Measurements from ENCODE around the gene VCAN.

Gene VCAN

GRCh38 chr5:83494087-83494620 lies 22.6 kb downstream of the VCAN start:
- no peak for DNase-seq (ENCODE audit: low read depth in 3 of 3, low spot score in 1 of 3)

- DNase-seq (ENCODE audit: low read depth in 3 of 3, low spot score in 1 of 3): no peak
Observed at GRCh38 chr5:83494666-83495065, 23.1 kb downstream of the VCAN start.

- DNase-seq (ENCODE audit: low read depth in 3 of 3, low spot score in 1 of 3): no peak
Observed at GRCh38 chr5:83496626-83497025, 25.1 kb downstream of the VCAN start.

- DNase-seq (ENCODE audit: low read depth in 3 of 3, low spot score in 1 of 3): no peak
Observed at GRCh38 chr5:83498585-83498984, 27.0 kb downstream of the VCAN start.

GRCh38 chr5:83503662-83504061 lies 32.1 kb downstream of the VCAN start:
- no peak for DNase-seq (ENCODE audit: low read depth in 3 of 3, low spot score in 1 of 3)

GRCh38 chr5:83507431-83507830 lies 35.9 kb downstream of the VCAN start:
- no peak for DNase-seq (ENCODE audit: low read depth in 3 of 3, low spot score in 1 of 3)

- DNase-seq (ENCODE audit: low read depth in 3 of 3, low spot score in 1 of 3): no peak
Observed at GRCh38 chr5:83509540-83509939, 38.0 kb downstream of the VCAN start.

GRCh38 chr5:83510260-83510659 lies 38.7 kb downstream of the VCAN start:
- DNase-seq (ENCODE audit: low read depth in 3 of 3, low spot score in 1 of 3): no peak

- DNase-seq (ENCODE audit: low read depth in 3 of 3, low spot score in 1 of 3): no peak
Observed at GRCh38 chr5:83512061-83512745, 40.7 kb downstream of the VCAN start.

- DNase-seq (ENCODE audit: low read depth in 3 of 3, low spot score in 1 of 3): no peak
Observed at GRCh38 chr5:83513081-83513480, 41.5 kb downstream of the VCAN start.

GRCh38 chr5:83513491-83513890 lies 41.9 kb downstream of the VCAN start:
- no peak for DNase-seq (ENCODE audit: low read depth in 3 of 3, low spot score in 1 of 3)

- no peak for DNase-seq (ENCODE audit: low read depth in 3 of 3, low spot score in 1 of 3)
Observed at GRCh38 chr5:83516377-83516776, 44.8 kb downstream of the VCAN start.

- DNase-seq (ENCODE audit: low read depth in 3 of 3, low spot score in 1 of 3): no peak
Observed at GRCh38 chr5:83517072-83517687, 45.6 kb downstream of the VCAN start.

GRCh38 chr5:83517688-83518085 lies 46.1 kb downstream of the VCAN start:
- no peak for DNase-seq (ENCODE audit: low read depth in 3 of 3, low spot score in 1 of 3)

GRCh38 chr5:83518319-83519061 lies 46.9 kb downstream of the VCAN start:
- DNase-seq (ENCODE audit: low read depth in 3 of 3, low spot score in 1 of 3): no peak

- DNase-seq (ENCODE audit: low read depth in 3 of 3, low spot score in 1 of 3): no peak
Observed at GRCh38 chr5:83522446-83522845, 50.9 kb downstream of the VCAN start.

- DNase-seq (ENCODE audit: low read depth in 3 of 3, low spot score in 1 of 3): no peak
Observed at GRCh38 chr5:83523929-83524328, 52.4 kb downstream of the VCAN start.

- DNase-seq (ENCODE audit: low read depth in 3 of 3, low spot score in 1 of 3): no peak
Observed at GRCh38 chr5:83524345-83524744, 52.8 kb downstream of the VCAN start.

GRCh38 chr5:83524991-83525390 lies 53.4 kb downstream of the VCAN start:
- DNase-seq (ENCODE audit: low read depth in 3 of 3, low spot score in 1 of 3): no peak

- DNase-seq (ENCODE audit: low read depth in 3 of 3, low spot score in 1 of 3): no peak
Observed at GRCh38 chr5:83526289-83526688, 54.7 kb downstream of the VCAN start.

GRCh38 chr5:83527221-83527620 lies 55.7 kb downstream of the VCAN start:
- DNase-seq (ENCODE audit: low read depth in 3 of 3, low spot score in 1 of 3): no peak
